ENCODE results near the gene GBE1.
A peak's percentile ranks its signal among the peaks of the same experiment; 100 is the strongest.

GBE1 gene

GRCh38 chr3:81602781-81603180 is 158.7 kb downstream of the GBE1 start:
- DNase-seq: no peak

- DNase-seq: no peak
Observed at GRCh38 chr3:81601707-81602305, 159.6 kb downstream of the GBE1 start.

- DNase-seq: no peak
Observed at GRCh38 chr3:81592101-81592500, 169.3 kb downstream of the GBE1 start.

- DNase-seq: no peak
Observed at GRCh38 chr3:81585937-81586336, 175.5 kb downstream of the GBE1 start.

GRCh38 chr3:81585056-81585455 is 176.4 kb downstream of the GBE1 start:
- DNase-seq: peak; percentile 87 to 96

- DNase-seq: peak; percentile 57 to 63
Observed at GRCh38 chr3:81581966-81582599, 179.4 kb downstream of the GBE1 start.

- no peak for DNase-seq
Observed at GRCh38 chr3:81580355-81580754, 181.1 kb downstream of the GBE1 start.

GRCh38 chr3:81579744-81580143 is 181.7 kb downstream of the GBE1 start:
- no peak for DNase-seq

- DNase-seq: no peak
Observed at GRCh38 chr3:81572201-81572756, 189.2 kb downstream of the GBE1 start.

- no peak for DNase-seq
Observed at GRCh38 chr3:81568378-81568777, 193.1 kb downstream of the GBE1 start.

GRCh38 chr3:81565041-81565440 is 196.4 kb downstream of the GBE1 start:
- DNase-seq: no peak

GRCh38 chr3:81558106-81558505 is 203.3 kb downstream of the GBE1 start:
- DNase-seq: no peak

- DNase-seq: no peak
Observed at GRCh38 chr3:81554801-81555200, 206.6 kb downstream of the GBE1 start.

- DNase-seq: no peak
Observed at GRCh38 chr3:81554388-81554787, 207.1 kb downstream of the GBE1 start.

GRCh38 chr3:81550415-81550814 is 211.0 kb downstream of the GBE1 start:
- no peak for DNase-seq

GRCh38 chr3:81549831-81550230 is 211.6 kb downstream of the GBE1 start:
- no peak for DNase-seq

- no peak for DNase-seq
Observed at GRCh38 chr3:81549388-81549787, 212.1 kb downstream of the GBE1 start.

- DNase-seq: no peak
Observed at GRCh38 chr3:81545572-81545971, 215.9 kb downstream of the GBE1 start.

- no peak for DNase-seq
Observed at GRCh38 chr3:81544385-81544784, 217.1 kb downstream of the GBE1 start.

- no peak for DNase-seq
Observed at GRCh38 chr3:81540787-81541186, 220.7 kb downstream of the GBE1 start.

- no peak for DNase-seq
Observed at GRCh38 chr3:81531846-81532245, 229.6 kb downstream of the GBE1 start.

- DNase-seq: no peak
Observed at GRCh38 chr3:81531263-81531662, 230.2 kb downstream of the GBE1 start.

- no peak for DNase-seq
Observed at GRCh38 chr3:81530180-81530939, 231.1 kb downstream of the GBE1 start.

GRCh38 chr3:81521855-81522254 is 239.6 kb downstream of the GBE1 start:
- no peak for DNase-seq
